HG02885 (cell line): ENCODE measurements around the gene CA10.

ENCODE experiments used
- ATAC-seq: cut with Tn5 transposase; IDR thresholded peaks from one replicate; pipeline ENCODE4 v1.9.1; 2021; ENCODE audit warnings: mild to moderate bottlenecking; ENCODE audit not compliant: unreplicated experiment, poor library complexity

Gene CA10

GRCh38 chr17:51796026-51796425 lies 362.5 kb downstream of the CA10 start:
- ATAC-seq, result no peak

- ATAC-seq, result no peak
These were observed 363.1 kb downstream of the CA10 start for GRCh38 chr17:51795401-51795800.

- ATAC-seq, result no peak
These were observed 364.0 kb downstream of the CA10 start for GRCh38 chr17:51794466-51794865.

GRCh38 chr17:51793686-51794085 lies 364.8 kb downstream of the CA10 start:
- no peak for ATAC-seq

- ATAC-seq, result no peak
These were observed 379.7 kb downstream of the CA10 start for GRCh38 chr17:51778842-51779241.

- no peak for ATAC-seq
These were observed 388.3 kb downstream of the CA10 start for GRCh38 chr17:51770027-51770759.

GRCh38 chr17:51769231-51769630 lies 389.3 kb downstream of the CA10 start:
- no peak for ATAC-seq

GRCh38 chr17:51768706-51769105 lies 389.8 kb downstream of the CA10 start:
- no peak for ATAC-seq

- no peak for ATAC-seq
These were observed 391.2 kb downstream of the CA10 start for GRCh38 chr17:51767287-51767686.

- no peak for ATAC-seq
These were observed 393.0 kb downstream of the CA10 start for GRCh38 chr17:51765282-51766135.

GRCh38 chr17:51764387-51764971 lies 394.0 kb downstream of the CA10 start:
- peak; percentile 99 for ATAC-seq

- ATAC-seq, result no peak
These were observed 395.5 kb downstream of the CA10 start for GRCh38 chr17:51763058-51763457.

GRCh38 chr17:51761105-51761504 lies 397.4 kb downstream of the CA10 start:
- ATAC-seq, result no peak

- ATAC-seq, result no peak
These were observed 399.3 kb downstream of the CA10 start for GRCh38 chr17:51759260-51759659.

- ATAC-seq, result no peak
These were observed 407.4 kb downstream of the CA10 start for GRCh38 chr17:51751072-51751471.

- no peak for ATAC-seq
These were observed 409.5 kb downstream of the CA10 start for GRCh38 chr17:51748749-51749604.

- no peak for ATAC-seq
These were observed 412.1 kb downstream of the CA10 start for GRCh38 chr17:51746421-51746820.

- ATAC-seq, result no peak
These were observed 412.5 kb downstream of the CA10 start for GRCh38 chr17:51745993-51746392.

GRCh38 chr17:51743477-51743876 lies 415.0 kb downstream of the CA10 start:
- no peak for ATAC-seq

- ATAC-seq, result no peak
These were observed 415.9 kb downstream of the CA10 start for GRCh38 chr17:51742571-51742970.
